ENCODE results near the gene MTMR4.

- TF ChIP-seq TAF1 (IDR thresholded peaks at IDR 0.05; ENCODE audit: low read depth) = no peak
- TF ChIP-seq CTCF (IDR thresholded peaks at IDR 0.05; ENCODE audit: poor library complexity, severe bottlenecking) = no peak
- TF ChIP-seq EZH2 (IDR thresholded peaks at IDR 0.05; ENCODE audit: borderline replicate concordance, insufficient read depth, low read length, poor library complexity, severe bottlenecking) = no peak
- TF ChIP-seq REST (IDR thresholded peaks at IDR 0.05; ENCODE audit: borderline replicate concordance) = no peak
- TF ChIP-seq POLR2AphosphoS5 (IDR thresholded peaks at IDR 0.05) = no peak
These were observed 61.7 kb downstream of the MTMR4 start for GRCh38 chr17:58452738-58453137.

All from neural cell (in vitro differentiated cells).